OCI-LY7 (cell line): ENCODE data around the gene SAP130. TPM values are rescaled to one million over a fixed set of nuclear protein-coding genes. Genes with fewer than 3 reads are reported as not detected.

Experiments
- BruUV-seq: library from RNA; stranded (reverse); fragments of 400-500 nt; replicated peaks from 2 replicates; lab custom pipeline; 2021; lab: Mats Ljungman, UMichigan
- CTCF ChIA-PET: fragments of 300-600 bp; sonication (Branson Sonifier 250); formaldehyde crosslinking; loops from one replicate; lab custom pipeline; 2022; ENCODE audit warnings: antibody characterized with exemption; ENCODE audit not compliant: unreplicated experiment; lab: Charles Lee
- POLR2A ChIA-PET: fragments of 300-600 bp; sonication (Branson Sonifier 250); formaldehyde crosslinking; loops from one replicate; lab custom pipeline; 2022; ENCODE audit warnings: antibody characterized with exemption; lab: Charles Lee
- DNase-seq: peaks from one replicate; pipeline ENCODE4 v3.0.0-alpha.2; 2015; ENCODE audit warnings: low spot score
- H2AFZ ChIP-seq: fragments of 200-600 bp; sonication (generic), shearing (Covaris generic); 2 replicates; pipeline ENCODE4 v1.6.1; 2014; ENCODE audit warnings: mild to moderate bottlenecking, antibody characterized with exemption, low read length, moderate library complexity
- H3K27ac ChIP-seq: fragments of 200-600 bp; sonication (generic); 2 replicates; pipeline ENCODE4 v1.5.1; 2014; ENCODE audit warnings: mixed run types, low read depth, mild to moderate bottlenecking, moderate library complexity, low read length, inconsistent platforms; ENCODE audit not compliant: poor library complexity, severe bottlenecking
- H3K36me3 ChIP-seq: fragments of 200-600 bp; sonication (generic); 2 replicates; pipeline ENCODE4 v1.6.1; 2014; ENCODE audit warnings: mild to moderate bottlenecking, antibody characterized with exemption, low read length, moderate library complexity, mixed read lengths; ENCODE audit not compliant: insufficient read depth
- H3K4me1 ChIP-seq: fragments of 200-600 bp; sonication (generic); 2 replicates; pipeline ENCODE4 v1.5.1; 2014; ENCODE audit warnings: mild to moderate bottlenecking, low read length; ENCODE audit not compliant: insufficient read depth, poor library complexity, severe bottlenecking
- H3K4me2 ChIP-seq: fragments of 200-600 bp; sonication (generic); 2 replicates; pipeline ENCODE4 v1.6.1; 2014; ENCODE audit warnings: mild to moderate bottlenecking, low read length
- H3K4me3 ChIP-seq: fragments of 200-600 bp; sonication (generic); 2 replicates; pipeline ENCODE4 v1.5.1; 2014; ENCODE audit warnings: mild to moderate bottlenecking, low read depth, low read length; ENCODE audit not compliant: poor library complexity, severe bottlenecking
- H3K79me2 ChIP-seq: fragments of 200-600 bp; sonication (generic); 2 replicates; pipeline ENCODE4 v1.6.1; 2016; ENCODE audit warnings: low read depth, mild to moderate bottlenecking, low read length, moderate library complexity, mixed read lengths; ENCODE audit not compliant: insufficient read depth
- H3K9me2 ChIP-seq: fragments of 200-600 bp; sonication (generic); 2 replicates; pipeline ENCODE4 v1.6.1; 2016; ENCODE audit warnings: mild to moderate bottlenecking, low read length, mixed read lengths; ENCODE audit not compliant: insufficient read depth
- H3K9me3 ChIP-seq: fragments of 200-600 bp; sonication (generic); 2 replicates; pipeline ENCODE4 v1.6.1; 2014; ENCODE audit warnings: mild to moderate bottlenecking, mixed run types, low read length, mixed read lengths
- H4K20me1 ChIP-seq: fragments of 200-600 bp; sonication (generic); 2 replicates; pipeline ENCODE4 v1.6.1; 2014; ENCODE audit warnings: mild to moderate bottlenecking, antibody characterized with exemption, low read length, moderate library complexity, mixed read lengths; ENCODE audit not compliant: insufficient read depth
- CTCF ChIP-seq: fragments of 200-600 bp; sonication (generic); conservative IDR thresholded peaks from 2 replicates; pipeline ENCODE4 v1.5.1; 2014; ENCODE audit warnings: mild to moderate bottlenecking, antibody characterized with exemption, low read length, moderate library complexity, mixed read lengths
- EZH2phosphoT487 ChIP-seq: fragments of 200-600 bp; sonication (generic); IDR thresholded peaks from 2 replicates; pipeline ENCODE4 v1.6.1; 2018; ENCODE audit warnings: low read depth, borderline replicate concordance, mild to moderate bottlenecking, mixed run types, antibody characterized with exemption, low read length, moderate library complexity, mixed read lengths
- intact Hi-C: fragments of 100-400 bp; cut with micrococcal nuclease; formaldehyde crosslinking; loops from one replicate; pipeline ENCODE4 v1.10.0; 2022; ENCODE audit not compliant: unreplicated experiment
- total RNA-seq, 2 experiments: library from RNA; depleted of rRNA in 1 of 2; stranded (reverse); fragments of >200 nt in 1 of 2; shearing (Covaris generic) in 1 of 2; gene quantifications; 2 replicates each; pipeline ENCODE4 v1.2.3, GENCODE V29; 2014 to 2022

Gene SAP130
- total RNA-seq, 2 experiments from 2014 or later: 9.6 to 31.8 TPM

- Histone ChIP-seq H3K9me3 (no peaks in the 10 kb centered on the region), H3K4me1 (no peaks in the 10 kb centered on the region), H3K4me2 (no peak overlapping the region), H3K36me3 (no peaks in the 10 kb centered on the region), H3K4me3 (no peak overlapping the region), H3K79me2 (no peaks in the 10 kb centered on the region), H4K20me1 (no peaks in the 10 kb centered on the region), H3K9me2 (no peaks in the 10 kb centered on the region), H3K27ac (no peak overlapping the region), H2AFZ (no peak overlapping the region)
- intact Hi-C loops: no loop called here
- no peak for DNase-seq
- no peak for TF ChIP-seq EZH2phosphoT487
- TF ChIP-seq CTCF: no peak
- BruUV-seq: no TSS peak
- POLR2A ChIA-PET: interaction anchor here (0.7 kb wide), 1 partner anchor 257 kb away, joined by 3 read pairs; no protein-coding TSS in a partner anchor
- CTCF ChIA-PET: interaction anchor here (1.2 kb wide), 1 partner anchor 30 kb away, joined by 3 read pairs; no protein-coding TSS in a partner anchor
Measured at GRCh38 chr2:127927384-127927783, 100.5 kb downstream of the SAP130 start.

DNA sequence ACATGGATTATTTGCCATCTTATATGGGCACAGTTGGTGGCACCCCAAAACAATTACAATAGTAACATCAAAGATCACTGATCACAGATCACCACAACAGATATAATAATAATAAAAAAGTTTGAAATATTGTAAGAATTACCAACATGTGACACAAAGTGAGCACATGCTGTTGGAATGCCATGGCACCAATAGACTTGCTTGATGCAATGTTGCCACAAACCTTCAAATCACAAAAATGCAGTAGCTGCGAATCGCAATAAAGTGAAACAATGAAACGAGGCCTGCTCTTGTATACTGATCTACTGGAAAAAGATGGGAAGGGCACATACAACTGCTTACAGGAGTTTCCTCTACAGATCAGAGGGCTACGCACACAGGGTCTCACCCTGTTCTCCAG, 109.9 kb downstream of the SAP130 start:
- Histone ChIP-seq H3K4me1 (no peaks in the 10 kb centered on the region), H4K20me1 (no peaks in the 10 kb centered on the region), H2AFZ (no peak overlapping the region), H3K4me2 (no peak overlapping the region), H3K36me3 (no peaks in the 10 kb centered on the region), H3K9me2 (no peaks in the 10 kb centered on the region), H3K4me3 (no peak overlapping the region), H3K27ac (no peak overlapping the region), H3K79me2 (no peaks in the 10 kb centered on the region), H3K9me3 (no peaks in the 10 kb centered on the region)
- ChIA-PET CTCF (no interaction called here), POLR2A (interaction anchor here (0.5 kb wide), 1 partner anchor 53 kb away, joined by 4 read pairs; no protein-coding TSS in a partner anchor)
- TF ChIP-seq EZH2phosphoT487 (no peak), CTCF (no peak)
- intact Hi-C loops: no loop called here
- DNase-seq: no peak
- no TSS peak for BruUV-seq

DNA sequence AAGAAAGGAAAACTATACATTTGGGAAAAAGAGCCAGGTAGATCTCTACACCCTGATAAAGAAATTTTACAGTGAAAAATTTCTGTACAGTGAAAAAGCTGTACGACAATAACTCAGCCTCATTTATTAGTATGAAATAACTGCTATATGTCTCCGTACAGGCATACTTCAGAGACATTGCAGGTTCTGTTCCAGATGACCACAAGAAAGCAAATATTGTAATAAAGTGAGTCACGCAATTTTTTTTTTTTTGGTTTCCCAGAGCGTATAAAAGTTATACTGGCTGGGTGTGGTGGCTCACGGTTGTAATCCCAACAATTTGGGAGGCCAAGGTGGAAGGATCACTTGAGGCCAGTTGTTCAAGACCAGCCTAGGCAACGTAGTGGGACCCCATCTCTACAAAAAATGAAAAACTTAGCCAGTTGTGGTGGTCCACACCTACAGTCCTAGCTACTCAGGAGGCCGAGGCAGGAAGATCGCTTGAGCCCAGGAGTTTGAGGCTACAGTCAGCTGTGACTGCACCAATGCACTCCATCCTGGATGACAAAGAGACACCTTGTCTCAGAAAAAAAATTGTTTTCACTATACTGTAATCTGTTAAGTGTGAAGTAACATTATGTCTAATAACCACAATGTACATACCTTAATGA, 113.9 kb downstream of the SAP130 start:
- Histone ChIP-seq H2AFZ (no peak overlapping the region), H3K4me1 (no peaks in the 10 kb centered on the region), H3K36me3 (no peaks in the 10 kb centered on the region), H3K9me2 (no peaks in the 10 kb centered on the region), H3K79me2 (no peaks in the 10 kb centered on the region), H3K4me2 (no peak overlapping the region), H3K4me3 (no peak overlapping the region), H3K9me3 (no peaks in the 10 kb centered on the region), H4K20me1 (no peaks in the 10 kb centered on the region), H3K27ac (no peak overlapping the region)
- TF ChIP-seq CTCF: no peak
- TF ChIP-seq EZH2phosphoT487: no peak
- no TSS peak for BruUV-seq
- intact Hi-C loops: no loop called here
- POLR2A ChIA-PET: no interaction called here
- DNase-seq: no peak
- CTCF ChIA-PET: no interaction called here
